ENCODE measurements around the gene CLEC16A.

GRCh38 chr16:10945065-10945787, 862 bp downstream of the CLEC16A start:
- no peak for TF ChIP-seq CTCF (IDR thresholded peaks at IDR 0.05; ENCODE audit: borderline replicate concordance, extremely low read depth, low read length, poor library complexity, severe bottlenecking)
- TF ChIP-seq EZH2 (IDR thresholded peaks at IDR 0.05; ENCODE audit: borderline replicate concordance, low read depth, low read length, severe bottlenecking), result no peak
